Cardiac muscle cell (in vitro differentiated cells and primary cell): ENCODE results near the gene UEVLD. TPM values are rescaled to one million over a fixed set of nuclear protein-coding genes. Genes with fewer than 3 reads are reported as not detected.
"Not testable (repeated sequence)": the region's sequence is repeated elsewhere in the genome, so short reads cannot be mapped to it uniquely, and the experiment has no call there.

Experiments
- DNase-seq, 2 donors: peaks; one replicate each; pipeline versions ENCODE4 v3.0.0 to v3.0.0-alpha.2; 2010 to 2017; ENCODE audit warnings: low read depth in 1 of 2, low spot score in 1 of 2
- H3K27ac ChIP-seq: fragments of 200-600 bp; sonication (generic); 2 replicates; pipeline ENCODE4 v1.5.1; 2016
- H3K27me3 ChIP-seq: fragments of 200-600 bp; sonication (generic); 2 replicates; pipeline ENCODE4 v1.6.0; 2016; ENCODE audit warnings: control low read depth
- H3K36me3 ChIP-seq: fragments of 200-600 bp; sonication (generic); 2 replicates; pipeline ENCODE4 v1.5.1; 2016; ENCODE audit warnings: control low read depth
- H3K4me1 ChIP-seq: fragments of 200-600 bp; sonication (generic); 2 replicates; pipeline ENCODE4 v1.8.1; 2017; ENCODE audit warnings: low read depth, mild to moderate bottlenecking, mixed run types
- H3K4me3 ChIP-seq: fragments of 200-600 bp; sonication (generic); 2 replicates; pipeline ENCODE4 v1.5.1; 2016; ENCODE audit warnings: mild to moderate bottlenecking
- H3K9me3 ChIP-seq: fragments of 200-600 bp; sonication (generic); 2 replicates; pipeline ENCODE4 v1.5.1; 2017; ENCODE audit warnings: low read depth, mild to moderate bottlenecking, control low read depth
- polyA plus RNA-seq: library from polyadenylated mRNA; unstranded; fragments of >200 nt; fragmentation: Nextera tagmentation; extraction: Ambion mirVana; gene quantifications from 2 replicates; pipeline ENCODE4 v1.2.1, GENCODE V29; 2016
- total RNA-seq: library from RNA; depleted of rRNA; stranded (reverse); fragments of >200 nt; gene quantifications from 2 replicates; pipeline ENCODE4 v1.2.3, GENCODE V29; 2016
- TF ChIP-seq, protein P1 (sequence below): IDR thresholded peaks from 2 replicates; pipeline ENCODE4 v1.5.1; 2012; ENCODE audit warnings: low read depth, mild to moderate bottlenecking, low read length

The UEVLD gene
- total and polyA plus RNA-seq, 2 experiments from 2014 or later, result 6.3 to 18.6 TPM

DNA sequence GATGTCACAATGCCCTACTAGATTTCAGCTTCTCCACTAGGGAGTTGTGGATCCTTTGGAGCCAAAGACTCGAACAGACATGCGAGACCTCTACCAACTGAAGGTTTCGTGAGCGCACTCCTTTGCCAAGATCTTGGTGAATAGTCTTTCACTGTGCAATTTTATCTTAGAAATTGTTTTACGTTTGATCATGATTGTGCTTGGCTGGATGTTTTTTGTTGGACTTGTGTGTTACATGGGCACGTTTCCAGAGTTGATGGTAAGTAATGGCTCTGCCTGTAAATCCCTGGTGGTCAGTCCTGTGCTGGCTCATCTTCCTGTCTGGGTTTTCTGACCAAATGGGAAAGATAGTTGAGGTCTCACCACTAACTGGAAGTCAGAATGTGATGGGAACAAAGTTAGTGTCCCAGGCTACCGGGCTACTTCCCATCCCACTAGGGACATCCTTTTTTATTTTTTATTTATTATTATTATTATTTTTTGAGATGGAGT is 11.3 kb upstream of the UEVLD start, which contains the start of gene MISFA:
Gene MISFA, plus strand, starts transcription at position 51 of the 492 bp plus-strand sequence. Its CDS starts 140 bp downstream, at position 191.
- no peak within 1 kb of the TSS for H3K4me3 ChIP-seq
- TF ChIP-seq, protein P1, sequence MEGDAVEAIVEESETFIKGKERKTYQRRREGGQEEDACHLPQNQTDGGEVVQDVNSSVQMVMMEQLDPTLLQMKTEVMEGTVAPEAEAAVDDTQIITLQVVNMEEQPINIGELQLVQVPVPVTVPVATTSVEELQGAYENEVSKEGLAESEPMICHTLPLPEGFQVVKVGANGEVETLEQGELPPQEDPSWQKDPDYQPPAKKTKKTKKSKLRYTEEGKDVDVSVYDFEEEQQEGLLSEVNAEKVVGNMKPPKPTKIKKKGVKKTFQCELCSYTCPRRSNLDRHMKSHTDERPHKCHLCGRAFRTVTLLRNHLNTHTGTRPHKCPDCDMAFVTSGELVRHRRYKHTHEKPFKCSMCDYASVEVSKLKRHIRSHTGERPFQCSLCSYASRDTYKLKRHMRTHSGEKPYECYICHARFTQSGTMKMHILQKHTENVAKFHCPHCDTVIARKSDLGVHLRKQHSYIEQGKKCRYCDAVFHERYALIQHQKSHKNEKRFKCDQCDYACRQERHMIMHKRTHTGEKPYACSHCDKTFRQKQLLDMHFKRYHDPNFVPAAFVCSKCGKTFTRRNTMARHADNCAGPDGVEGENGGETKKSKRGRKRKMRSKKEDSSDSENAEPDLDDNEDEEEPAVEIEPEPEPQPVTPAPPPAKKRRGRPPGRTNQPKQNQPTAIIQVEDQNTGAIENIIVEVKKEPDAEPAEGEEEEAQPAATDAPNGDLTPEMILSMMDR, result no peak
- H3K27ac ChIP-seq, result no peak within 1 kb of the TSS
- no peaks in the 10 kb centered on the region for H3K27me3 ChIP-seq
- H3K9me3 ChIP-seq, result no peaks in the 10 kb centered on the region
- no peaks in the 10 kb centered on the region for H3K36me3 ChIP-seq
- H3K4me1 ChIP-seq, result no peaks in the 10 kb centered on the region
- DNase-seq, result peak in 1 of 2 donors; percentile 27

DNA sequence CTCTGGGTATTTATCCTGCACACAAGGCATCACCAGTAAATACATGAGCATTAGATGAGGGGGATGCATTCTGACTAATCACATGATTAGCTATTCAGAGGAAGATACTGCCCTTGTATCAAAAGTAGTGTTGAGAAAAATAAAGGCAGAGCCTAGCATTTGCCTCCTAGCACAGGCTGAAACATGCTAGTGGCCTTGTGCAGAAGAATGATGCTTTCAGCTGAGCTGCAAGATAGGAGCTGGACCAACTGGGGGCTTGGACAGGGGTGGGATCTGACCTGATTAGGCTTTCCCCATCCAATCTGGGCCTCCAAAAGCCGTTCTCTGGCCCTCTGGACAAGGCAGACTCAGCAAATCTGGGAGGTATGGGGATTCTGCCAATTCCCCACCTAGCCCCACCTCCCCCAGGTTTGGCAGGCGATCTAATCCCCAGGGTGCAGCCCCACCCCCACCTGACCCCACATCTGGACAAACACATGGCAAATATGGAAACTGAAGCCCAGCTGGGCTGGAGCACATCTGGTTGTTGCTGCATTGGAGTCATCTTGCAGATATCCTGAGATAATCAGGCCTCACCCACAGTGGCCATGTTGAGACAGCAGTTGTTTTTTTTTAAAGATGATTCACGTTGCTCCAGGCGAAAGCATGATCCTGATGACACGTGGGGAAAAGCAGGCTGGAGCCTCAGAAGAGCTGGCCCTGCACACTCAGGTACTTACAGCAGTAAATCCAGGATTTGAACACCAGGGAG is 6.6 kb upstream of the UEVLD start:
- H3K9me3 ChIP-seq, result no peaks in the 10 kb centered on the region
- no peaks in the 10 kb centered on the region for H3K36me3 ChIP-seq
- H3K27ac ChIP-seq, result no peak overlapping the region
- H3K4me1 ChIP-seq, result no peaks in the 10 kb centered on the region
- TF ChIP-seq, protein P1, result no peak
- DNase-seq, result no peak
- H3K27me3 ChIP-seq, result no peaks in the 10 kb centered on the region
- no peak overlapping the region for H3K4me3 ChIP-seq

DNA sequence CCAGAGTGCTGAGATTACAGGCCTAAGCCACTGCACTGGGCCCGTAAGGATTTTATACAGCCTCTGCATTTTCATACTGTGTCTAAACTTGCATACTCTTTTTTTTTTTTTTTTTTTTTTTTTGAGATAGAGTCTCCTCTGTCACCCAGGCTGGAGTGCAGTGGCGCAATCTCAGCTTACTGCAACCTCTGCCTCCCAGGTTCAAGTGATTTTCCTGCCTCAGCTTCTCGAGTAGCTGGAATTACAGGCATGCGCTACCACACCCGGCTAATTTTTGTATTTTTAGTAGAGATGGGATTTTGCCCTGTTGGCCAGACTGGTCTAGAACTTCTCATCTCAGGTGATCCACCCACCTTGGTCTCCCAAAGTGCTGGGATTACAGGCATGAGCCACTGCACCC is 5.6 kb upstream of the UEVLD start:
- H3K9me3 ChIP-seq, H3K27ac ChIP-seq, DNase-seq, H3K4me1 ChIP-seq, H3K36me3 ChIP-seq, H3K4me3 ChIP-seq, H3K27me3 ChIP-seq: not testable (repeated sequence)

DNA sequence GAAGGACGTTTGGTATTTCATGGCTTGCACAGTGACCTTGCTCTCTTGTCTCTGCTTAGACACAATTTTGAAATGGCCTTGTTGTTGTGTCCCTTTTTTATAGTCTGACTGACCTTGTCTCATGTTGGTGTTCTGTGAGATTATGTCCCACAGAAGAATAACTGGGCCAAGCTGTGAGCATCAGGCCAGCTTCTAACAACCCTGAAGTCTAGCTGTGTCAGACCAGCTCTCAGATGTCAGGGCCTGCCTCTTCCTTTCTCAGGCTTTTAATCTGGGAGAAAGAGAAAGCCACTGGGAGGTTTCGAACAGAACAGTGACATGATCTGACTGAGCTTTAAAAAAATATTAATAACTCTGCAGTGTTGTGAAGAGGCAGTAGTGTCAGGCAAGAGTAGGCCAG is 2.0 kb upstream of the UEVLD start:
- H3K4me3 ChIP-seq, result no peak overlapping the region
- H3K9me3 ChIP-seq, result no peaks in the 10 kb centered on the region
- no peak overlapping the region for H3K27ac ChIP-seq
- H3K36me3 ChIP-seq, result no peaks in the 10 kb centered on the region
- no peak for DNase-seq
- peaks cover 6% of the 10 kb centered on the region for H3K4me1 ChIP-seq
- TF ChIP-seq, protein P1, result no peak
- H3K27me3 ChIP-seq, result no peaks in the 10 kb centered on the region

DNA sequence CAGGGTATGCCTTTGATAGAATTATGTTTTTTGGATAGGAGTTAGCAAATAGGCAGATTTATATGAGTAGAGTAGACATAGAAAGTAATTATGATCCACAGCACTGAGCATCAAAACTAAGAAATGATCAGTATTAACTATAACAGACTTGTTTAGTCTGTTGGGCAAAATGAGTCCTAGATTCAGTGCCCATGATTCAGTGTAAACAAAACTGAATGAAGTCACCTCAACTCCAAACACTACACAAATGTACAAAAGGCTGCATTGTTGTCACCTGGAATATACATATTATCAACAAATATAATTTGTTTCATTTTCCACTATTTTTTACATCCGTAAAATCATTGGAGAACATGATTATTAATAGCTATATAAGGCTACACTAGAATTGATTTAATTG is 6.7 kb downstream of the UEVLD start:
- no peak for DNase-seq

More for the DNA sequence above, 6.7 kb downstream of the UEVLD start:
- H3K4me3 ChIP-seq, result no peak overlapping the region
- no peak overlapping the region for H3K27ac ChIP-seq
- no peaks in the 10 kb centered on the region for H3K4me1 ChIP-seq
- no peaks in the 10 kb centered on the region for H3K36me3 ChIP-seq
- TF ChIP-seq, protein P1, result no peak
- no peaks in the 10 kb centered on the region for H3K9me3 ChIP-seq
- H3K27me3 ChIP-seq, result no peaks in the 10 kb centered on the region
